ENCODE data around the gene MAPK1. TPM values are rescaled to one million over a fixed set of nuclear protein-coding genes. Genes with fewer than 3 reads are reported as not detected.
"Not testable (repeated sequence)": the region's sequence is repeated elsewhere in the genome, so short reads cannot be mapped to it uniquely, and the experiment has no call there.

MAPK1 gene
- total RNA-seq, 2 donors from 2014 or later: 168 to 176 TPM

DNA sequence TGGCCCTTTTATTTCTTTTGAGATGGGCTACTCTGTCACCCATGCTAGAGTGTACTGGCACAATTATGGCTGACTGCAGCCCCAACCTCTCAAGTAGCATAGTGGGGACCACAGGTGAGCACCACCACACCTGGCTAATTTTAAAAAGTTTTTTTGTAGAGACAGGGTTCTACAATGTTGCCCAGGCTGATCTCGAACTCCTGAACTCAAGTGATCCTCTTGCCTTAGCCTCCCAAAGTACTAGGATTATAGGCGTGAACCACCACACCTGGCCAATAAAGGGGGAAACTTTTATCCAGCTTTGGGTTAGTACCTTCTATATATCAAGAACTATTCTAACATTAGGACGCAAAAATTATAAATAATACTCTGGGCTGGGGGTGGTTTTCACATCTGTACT lies 52.1 kb downstream of the MAPK1 start:
- H3K4me1 Mint-ChIP-seq (ENCODE audit: low read depth in 2 of 2): peaks cover 57 to 61% of the 10 kb centered on the region in 2 donors
- H3K27me3 Mint-ChIP-seq: no peaks in the 10 kb centered on the region
- peaks cover 6% of the 10 kb centered on the region for H3K36me3 Mint-ChIP-seq
- no peaks in the 10 kb centered on the region for H3K9me3 Mint-ChIP-seq
- ATAC-seq (no peak), DNase-seq (ENCODE audit: low spot score) (no peak)
- no peak overlapping the region for H3K4me3 Mint-ChIP-seq
- peak overlapping the region in 1 of 2 donors; percentile 96 for H3K27ac Mint-ChIP-seq

DNA sequence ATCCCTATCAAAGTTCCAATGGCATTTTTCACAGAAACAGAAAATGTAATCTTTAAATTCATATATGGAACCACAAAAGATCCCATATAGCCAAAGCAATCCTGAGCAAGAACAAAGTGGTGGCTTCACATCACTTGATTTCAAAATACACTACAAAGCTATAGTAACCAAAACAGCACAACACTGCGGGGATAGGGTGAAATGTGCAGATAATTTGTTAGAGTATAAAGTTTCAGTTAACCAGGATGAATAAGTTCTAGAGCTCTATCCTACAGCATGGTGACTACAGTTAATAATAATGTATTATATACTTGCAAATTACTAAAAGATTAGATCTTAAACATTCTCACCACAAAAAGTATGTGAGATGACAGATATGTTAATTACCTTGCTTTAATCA lies 55.5 kb downstream of the MAPK1 start:
- Mint-ChIP-seq H3K27me3 (no peaks in the 10 kb centered on the region), H3K4me1 (ENCODE audit: low read depth in 2 of 2) (peaks cover 48 to 52% of the 10 kb centered on the region in 2 donors), H3K36me3 (peaks cover 6% of the 10 kb centered on the region), H3K4me3 (no peak overlapping the region), H3K9me3 (no peaks in the 10 kb centered on the region), H3K27ac (peak overlapping the region in 1 of 2 donors; percentile 82)
- DNase-seq (ENCODE audit: low spot score) (no peak), ATAC-seq (no peak)

DNA sequence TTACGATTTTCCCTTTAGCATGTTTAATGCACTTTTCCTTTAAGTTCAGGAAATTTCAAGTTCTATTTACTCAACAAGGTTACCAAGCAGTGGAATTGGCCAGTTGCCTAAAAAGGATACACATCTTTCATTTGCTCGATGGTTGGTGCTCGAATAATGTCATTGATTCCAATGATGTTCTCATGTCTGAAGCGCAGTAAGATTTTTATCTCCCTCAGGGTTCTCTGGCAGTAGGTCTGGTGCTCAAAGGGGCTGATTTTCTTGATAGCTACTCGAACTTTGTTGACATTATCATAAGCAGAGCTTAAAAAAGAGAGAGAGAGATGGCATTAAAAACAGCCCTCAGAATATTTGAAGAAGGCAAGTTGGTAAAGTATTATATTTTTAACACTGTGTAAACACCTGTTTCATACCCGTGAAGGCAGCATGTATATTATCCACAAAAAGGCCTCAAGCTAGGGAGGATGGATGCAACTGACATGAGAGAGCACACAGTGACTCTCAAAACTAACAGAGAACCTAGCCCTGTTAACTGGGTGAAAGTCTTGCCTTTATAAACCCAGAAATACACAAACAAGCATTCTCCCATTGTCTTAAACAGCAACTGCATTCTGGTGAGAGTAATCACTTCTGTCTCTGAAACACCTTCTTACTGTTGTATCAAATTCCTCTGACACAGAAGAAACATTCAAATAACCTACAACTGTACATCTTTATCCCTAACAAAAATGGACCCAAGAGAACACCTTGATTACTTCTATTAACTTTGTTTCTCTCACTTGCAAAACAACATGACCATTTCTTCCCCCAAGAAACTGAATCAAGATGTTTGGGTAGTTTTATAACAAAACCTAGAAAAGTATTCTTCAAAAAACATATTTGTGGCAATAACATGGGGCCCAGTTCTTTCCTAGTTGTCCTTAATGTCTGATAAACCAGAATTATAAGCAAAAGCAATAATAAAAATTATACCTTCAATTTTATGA lies 59.6 kb downstream of the MAPK1 start:
- ATAC-seq: no peak
- H3K4me1 Mint-ChIP-seq (ENCODE audit: low read depth in 2 of 2): peaks cover 29 to 43% of the 10 kb centered on the region in 2 donors
- H3K36me3 Mint-ChIP-seq: peaks cover 15% of the 10 kb centered on the region
- H3K27ac Mint-ChIP-seq: peak overlapping the region in 1 of 2 donors; percentile 64
- no peaks in the 10 kb centered on the region for H3K9me3 Mint-ChIP-seq
- DNase-seq (ENCODE audit: low spot score): no peak
- H3K27me3 Mint-ChIP-seq: no peaks in the 10 kb centered on the region
- no peak overlapping the region for H3K4me3 Mint-ChIP-seq

DNA sequence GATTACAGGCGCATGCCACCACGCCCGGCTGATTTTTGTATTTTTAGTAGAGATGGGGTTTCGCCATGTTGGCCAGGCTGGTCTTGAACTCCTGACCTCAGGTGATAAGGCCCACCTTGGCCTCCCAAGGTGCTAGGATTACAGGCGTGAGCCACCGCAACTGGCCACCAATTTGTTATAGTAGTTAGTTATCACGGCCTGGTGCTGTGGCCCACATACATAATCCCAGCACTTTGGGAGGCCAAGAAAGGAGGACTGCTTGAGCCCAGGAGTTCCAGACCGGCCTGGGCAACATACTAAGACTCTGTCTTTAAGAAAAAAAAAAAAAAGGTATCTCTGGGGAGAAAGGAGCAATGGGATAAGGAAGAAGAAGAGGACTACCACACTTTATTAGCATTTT lies 62.1 kb downstream of the MAPK1 start:
- H3K4me3 Mint-ChIP-seq; H3K27ac Mint-ChIP-seq; H3K9me3 Mint-ChIP-seq; DNase-seq (ENCODE audit: low spot score); H3K27me3 Mint-ChIP-seq; ATAC-seq: not testable (repeated sequence)
- peaks cover 28% of the 10 kb centered on the region for H3K36me3 Mint-ChIP-seq
- H3K4me1 Mint-ChIP-seq (ENCODE audit: low read depth in 2 of 2): peaks cover 36 to 45% of the 10 kb centered on the region in 2 donors

DNA sequence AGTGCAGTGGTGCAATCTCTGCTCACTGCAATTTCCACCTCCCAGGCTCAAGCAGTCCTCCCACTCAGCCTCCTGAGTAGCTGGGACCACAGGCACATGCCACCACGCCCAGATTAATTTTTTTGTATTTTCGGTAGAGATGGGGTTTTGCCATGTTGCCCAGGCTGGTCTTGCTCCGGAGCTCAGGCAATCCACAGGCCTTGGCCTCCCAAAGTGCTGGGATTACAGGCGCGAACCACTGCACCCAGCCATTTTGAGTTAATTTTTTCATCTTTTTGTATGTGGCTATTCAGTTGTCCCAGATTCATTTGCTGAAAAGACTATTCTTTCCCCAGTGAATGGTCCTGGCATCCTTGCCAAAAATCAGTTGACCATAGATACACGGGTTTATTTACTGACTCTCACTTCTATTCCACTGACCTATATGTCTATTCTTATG lies 63.6 kb downstream of the MAPK1 start:
- ATAC-seq (no peak), DNase-seq (ENCODE audit: low spot score) (no peak)
- Mint-ChIP-seq H3K36me3 (peaks cover 28% of the 10 kb centered on the region), H3K9me3 (no peaks in the 10 kb centered on the region), H3K27me3 (no peaks in the 10 kb centered on the region), H3K4me3 (no peak overlapping the region), H3K4me1 (ENCODE audit: low read depth in 2 of 2) (peaks cover 30 to 40% of the 10 kb centered on the region in 2 donors), H3K27ac (peak overlapping the region in 1 of 2 donors; percentile 71)

DNA sequence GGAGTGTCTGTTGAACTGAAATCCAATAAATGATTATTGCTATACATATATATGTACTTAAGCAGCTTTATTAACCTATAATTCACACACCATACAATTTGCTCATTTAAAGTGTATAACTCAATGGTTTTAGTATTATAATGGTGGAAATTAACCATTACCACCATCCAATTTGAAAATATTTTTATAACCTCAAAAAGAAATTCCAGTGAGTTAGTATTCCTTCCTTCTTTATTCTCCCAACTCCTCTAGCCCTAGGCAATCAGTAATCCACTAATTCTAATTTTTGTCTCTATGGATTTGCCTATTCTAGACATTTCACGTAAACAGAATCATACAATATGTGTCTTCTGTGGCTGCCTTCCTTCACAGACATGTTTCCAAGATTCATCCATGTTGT lies 64.8 kb downstream of the MAPK1 start:
- no peaks in the 10 kb centered on the region for H3K9me3 Mint-ChIP-seq
- H3K4me3 Mint-ChIP-seq: no peak overlapping the region
- ATAC-seq (no peak), DNase-seq (ENCODE audit: low spot score) (no peak)
- H3K27me3 Mint-ChIP-seq: no peaks in the 10 kb centered on the region
- peaks cover 28% of the 10 kb centered on the region for H3K36me3 Mint-ChIP-seq
- H3K4me1 Mint-ChIP-seq (ENCODE audit: low read depth in 2 of 2): peaks cover 26 to 34% of the 10 kb centered on the region in 2 donors
- H3K27ac Mint-ChIP-seq: peak overlapping the region in 1 of 2 donors; percentile 71

DNA sequence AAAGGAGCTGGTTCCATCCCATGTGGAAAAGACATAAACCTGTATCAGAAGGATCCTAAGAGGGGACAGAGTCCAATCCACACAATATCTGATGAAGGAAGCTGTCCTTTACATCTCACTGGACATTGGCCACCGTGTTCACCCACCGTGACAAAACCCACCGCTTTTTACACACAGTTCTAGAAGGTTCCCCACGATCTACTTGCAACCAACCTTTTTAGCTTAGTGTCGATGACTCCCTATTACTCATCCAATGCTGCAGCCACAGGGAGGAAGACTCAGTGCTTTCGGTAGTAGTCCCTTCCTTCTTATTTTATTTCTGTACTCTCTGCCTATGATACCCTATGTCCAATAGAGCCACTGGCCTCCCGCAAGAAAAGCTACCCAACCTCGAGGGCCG lies 65.4 kb downstream of the MAPK1 start:
- no peak for DNase-seq (ENCODE audit: low spot score)
- H3K9me3 Mint-ChIP-seq: no peaks in the 10 kb centered on the region
- H3K27me3 Mint-ChIP-seq: no peaks in the 10 kb centered on the region
- H3K27ac Mint-ChIP-seq: peak overlapping the region in 1 of 2 donors; percentile 71
- peak in 1 of 2 donors; percentile 53 for ATAC-seq
- peaks cover 28% of the 10 kb centered on the region for H3K36me3 Mint-ChIP-seq
- H3K4me1 Mint-ChIP-seq (ENCODE audit: low read depth in 2 of 2): peaks cover 21 to 28% of the 10 kb centered on the region in 2 donors
- H3K4me3 Mint-ChIP-seq: no peak overlapping the region

DNA sequence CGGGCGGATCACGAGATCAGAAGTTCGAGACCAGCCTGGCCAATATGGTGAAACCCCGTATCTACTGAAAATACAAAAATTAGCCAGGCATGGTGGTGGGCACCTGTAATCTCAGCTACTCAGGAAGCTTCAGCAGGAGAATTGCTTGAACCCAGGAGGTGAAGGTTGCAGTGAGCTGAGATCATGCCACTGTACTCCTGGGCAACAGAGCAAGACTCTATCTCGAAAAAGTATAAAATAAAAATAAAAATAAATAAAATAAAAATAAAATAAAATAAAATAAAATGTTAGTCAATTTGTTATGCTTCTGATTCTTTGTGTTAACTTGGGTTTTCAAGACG lies 66.2 kb downstream of the MAPK1 start:
- Mint-ChIP-seq H3K27ac (peak overlapping the region in 1 of 2 donors; percentile 71), H3K4me1 (ENCODE audit: low read depth in 2 of 2) (peaks cover 22 to 27% of the 10 kb centered on the region in 2 donors), H3K36me3 (peaks cover 30% of the 10 kb centered on the region)
- not testable (repeated sequence) for H3K4me3 Mint-ChIP-seq; ATAC-seq; H3K27me3 Mint-ChIP-seq; H3K9me3 Mint-ChIP-seq; DNase-seq (ENCODE audit: low spot score)

DNA sequence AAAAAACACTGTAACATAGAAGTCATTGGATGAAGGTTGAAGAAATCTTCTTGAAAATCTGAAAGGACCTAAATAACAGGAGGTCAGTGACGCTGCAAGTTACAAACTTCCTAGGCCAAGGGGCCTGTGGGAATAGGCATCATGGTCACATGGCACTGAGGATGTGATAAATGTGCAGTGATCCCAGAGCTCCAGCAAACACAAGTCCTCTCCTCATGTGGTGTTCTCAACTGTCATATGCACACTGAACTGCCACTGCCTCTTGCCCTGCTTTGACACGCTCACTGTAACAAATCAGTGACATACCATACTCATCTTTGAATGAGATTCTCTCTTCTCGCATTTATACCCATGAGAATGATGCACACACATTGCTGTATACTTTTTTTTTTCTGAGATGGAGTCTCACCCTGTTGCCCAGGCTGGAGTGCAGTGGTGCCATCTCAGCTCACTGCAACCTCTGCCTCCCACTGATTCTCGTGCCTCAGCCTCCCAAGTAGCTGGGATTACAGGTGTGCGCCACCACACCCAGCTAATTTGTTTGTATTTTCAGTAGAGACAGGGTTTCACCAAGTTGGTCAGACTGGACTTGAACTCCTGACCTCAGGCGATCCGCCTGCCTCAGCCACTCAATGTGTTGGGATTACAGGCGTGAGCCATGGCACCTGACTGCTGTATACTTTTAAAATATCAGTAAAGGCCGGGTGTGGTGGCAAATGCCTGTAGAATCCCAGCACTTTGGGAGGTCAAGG lies 66.7 kb downstream of the MAPK1 start:
- H3K27ac Mint-ChIP-seq: peak overlapping the region in 1 of 2 donors; percentile 10
- no peak overlapping the region for H3K4me3 Mint-ChIP-seq
- no peak for ATAC-seq
- no peaks in the 10 kb centered on the region for H3K27me3 Mint-ChIP-seq
- H3K36me3 Mint-ChIP-seq: peaks cover 32% of the 10 kb centered on the region
- DNase-seq (ENCODE audit: low spot score): no peak
- H3K4me1 Mint-ChIP-seq (ENCODE audit: low read depth in 2 of 2): peaks cover 24 to 27% of the 10 kb centered on the region in 2 donors
- no peaks in the 10 kb centered on the region for H3K9me3 Mint-ChIP-seq

DNA sequence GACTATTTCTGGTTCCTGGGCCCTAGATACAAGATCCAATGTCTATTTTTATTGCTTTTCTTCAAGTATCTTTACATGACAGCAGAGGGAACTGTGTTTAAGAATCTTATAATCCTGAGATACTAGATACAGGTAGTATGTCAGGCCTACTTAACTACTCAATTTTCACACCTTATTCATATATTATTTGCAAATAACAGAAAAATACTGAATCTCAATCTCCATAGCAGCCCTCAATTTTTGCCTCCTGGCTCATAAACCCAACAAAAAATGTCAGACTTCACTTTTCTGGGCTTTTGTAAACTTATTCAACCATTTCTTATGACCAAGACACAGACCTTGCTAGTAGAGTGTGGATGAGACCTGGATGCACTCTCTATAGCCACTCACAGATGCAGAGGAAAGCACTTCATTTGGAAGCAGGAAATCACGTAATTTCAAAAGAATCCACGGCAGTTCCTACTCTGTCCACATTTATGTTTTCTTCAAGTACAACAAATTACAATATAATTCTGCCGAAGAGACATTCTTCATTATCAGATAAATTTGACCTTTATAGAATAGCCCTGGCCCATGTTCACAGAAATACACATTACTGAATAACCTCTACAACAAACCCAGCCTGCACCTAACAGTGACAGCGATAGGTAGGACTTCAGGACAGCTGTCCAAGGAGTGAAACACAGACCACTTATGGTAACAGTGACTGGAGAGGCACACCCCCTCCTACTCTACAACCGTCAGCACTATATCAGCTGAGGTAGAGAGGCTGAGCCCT lies 69.8 kb downstream of the MAPK1 start:
- peaks cover 13 to 14% of the 10 kb centered on the region in 2 donors for H3K4me1 Mint-ChIP-seq (ENCODE audit: low read depth in 2 of 2)
- H3K27ac Mint-ChIP-seq: peak overlapping the region in 1 of 2 donors; percentile 1
- no peak for ATAC-seq
- peaks cover 15% of the 10 kb centered on the region for H3K36me3 Mint-ChIP-seq
- H3K4me3 Mint-ChIP-seq: no peak overlapping the region
- no peaks in the 10 kb centered on the region for H3K9me3 Mint-ChIP-seq
- no peak for DNase-seq (ENCODE audit: low spot score)
- no peaks in the 10 kb centered on the region for H3K27me3 Mint-ChIP-seq

DNA sequence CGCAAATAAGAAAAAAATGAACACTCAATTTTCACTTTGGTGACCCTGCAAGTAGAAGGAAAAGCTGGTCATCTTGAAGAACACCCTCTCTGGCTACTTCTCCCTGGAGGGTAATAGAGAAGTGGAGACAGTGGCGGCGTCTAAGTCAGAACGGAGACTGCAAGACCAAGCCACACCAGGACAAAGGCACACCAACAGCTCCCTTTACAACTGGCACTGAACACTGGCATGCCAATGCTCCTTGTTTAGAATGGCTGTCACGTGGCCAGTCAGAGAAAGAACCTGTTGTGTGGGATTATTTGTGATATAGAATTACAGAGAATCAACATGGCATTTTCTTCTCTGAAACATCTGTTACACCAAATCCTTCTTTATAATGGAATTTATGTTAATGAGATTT lies 70.6 kb downstream of the MAPK1 start:
- Mint-ChIP-seq H3K4me3 (no peak overlapping the region), H3K4me1 (ENCODE audit: low read depth in 2 of 2) (peaks cover 10 to 12% of the 10 kb centered on the region in 2 donors), H3K27me3 (no peaks in the 10 kb centered on the region), H3K27ac (peak overlapping the region in 1 of 2 donors; percentile 1), H3K36me3 (peaks cover 10% of the 10 kb centered on the region), H3K9me3 (no peaks in the 10 kb centered on the region)
- no peak for ATAC-seq
- DNase-seq (ENCODE audit: low spot score): no peak

DNA sequence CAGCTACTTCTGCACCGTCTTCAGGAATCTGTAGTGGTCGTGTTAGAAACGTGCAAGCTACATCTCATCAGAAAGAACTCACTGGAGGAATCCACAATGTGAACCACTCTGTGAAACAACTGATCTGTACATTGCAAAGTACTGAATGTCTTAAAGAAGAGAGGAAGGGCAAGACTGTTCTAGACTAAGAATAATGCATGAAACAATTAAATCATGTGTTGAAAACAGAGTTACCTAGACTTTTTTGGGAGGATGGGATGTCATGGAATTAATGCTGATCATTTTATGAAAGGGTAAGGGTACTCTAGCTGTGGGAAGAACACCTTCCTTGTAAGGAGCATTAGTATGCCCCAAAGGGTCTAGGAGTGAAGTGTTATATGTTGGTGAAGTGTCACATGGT lies 71.2 kb downstream of the MAPK1 start:
- DNase-seq (ENCODE audit: low spot score) (no peak), ATAC-seq (no peak)
- H3K9me3 Mint-ChIP-seq: no peaks in the 10 kb centered on the region
- no peaks in the 10 kb centered on the region for H3K27me3 Mint-ChIP-seq
- no peak overlapping the region for H3K4me3 Mint-ChIP-seq
- H3K36me3 Mint-ChIP-seq: peaks cover 11% of the 10 kb centered on the region
- peak overlapping the region in 1 of 2 donors; percentile 1 for H3K27ac Mint-ChIP-seq
- H3K4me1 Mint-ChIP-seq (ENCODE audit: low read depth in 2 of 2): peaks cover 14 to 16% of the 10 kb centered on the region in 2 donors

DNA sequence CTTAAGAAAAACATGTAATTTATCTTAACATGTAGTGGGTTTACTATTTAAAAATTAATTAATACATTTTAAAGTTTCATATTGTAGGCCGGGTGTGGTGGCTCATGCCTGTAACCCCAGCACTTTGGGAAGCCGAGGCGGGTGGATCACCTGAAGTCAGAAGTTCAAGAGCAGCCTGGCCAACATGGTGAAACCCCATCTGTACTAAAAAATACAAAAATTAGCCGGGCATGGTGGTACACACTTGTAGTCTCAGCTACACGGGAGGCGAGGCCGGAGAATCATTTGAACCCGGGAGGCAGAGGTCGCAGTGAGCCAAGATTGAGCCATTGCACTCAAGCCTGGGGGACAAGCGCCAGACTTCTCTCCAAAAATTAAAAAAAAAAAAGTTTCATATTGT lies 73.7 kb downstream of the MAPK1 start:
- H3K27me3 Mint-ChIP-seq; H3K9me3 Mint-ChIP-seq; DNase-seq (ENCODE audit: low spot score); H3K27ac Mint-ChIP-seq; H3K4me3 Mint-ChIP-seq; ATAC-seq: not testable (repeated sequence)
- Mint-ChIP-seq H3K4me1 (ENCODE audit: low read depth in 2 of 2) (peaks cover 18 to 20% of the 10 kb centered on the region in 2 donors), H3K36me3 (peaks cover 11% of the 10 kb centered on the region)

Data from natural killer cell treated with Interleukin-12 subunit alpha and Interleukin-12 subunit beta and Interleukin-15 and Interleukin-18, amount 100 ng/mL, for 72 hours (primary cell).